ENCODE measurements around the gene FLNA.
A peak's percentile ranks its signal among the peaks of the same experiment; 100 is the strongest.
"Not testable (repeated sequence)": the region's sequence is repeated elsewhere in the genome, so short reads cannot be mapped to it uniquely, and the experiment has no call there.

Gene FLNA

GRCh38 chrX:154398668-154399526 lies 24.5 kb upstream of the FLNA start:
- peak; percentile 49 to 51 for DNase-seq

- DNase-seq, result peak; percentile 80 to 84
Measured at GRCh38 chrX:154397888-154398667, 23.6 kb upstream of the FLNA start, which contains the start of gene RPL10. Gene RPL10 (plus strand): TSS chrX:154398377. CDS start chrX:154398520, 143 bp downstream.

GRCh38 chrX:154396973-154397887 lies 22.8 kb upstream of the FLNA start:
- peak in 1 of 2 experiments; percentile 23 for DNase-seq

GRCh38 chrX:154396363-154396762 lies 21.9 kb upstream of the FLNA start:
- not testable (repeated sequence) for DNase-seq

GRCh38 chrX:154389812-154390747 lies 15.6 kb upstream of the FLNA start:
- DNase-seq, result not testable (repeated sequence)

GRCh38 chrX:154388649-154389048 lies 14.2 kb upstream of the FLNA start:
- DNase-seq, result not testable (repeated sequence)

- DNase-seq, result not testable (repeated sequence)
Measured at GRCh38 chrX:154388094-154388493, 13.7 kb upstream of the FLNA start.

- DNase-seq, result no peak
Measured at GRCh38 chrX:154384284-154384892, 10.0 kb upstream of the FLNA start.

- DNase-seq, result no peak
Measured at GRCh38 chrX:154383359-154384283, 9.2 kb upstream of the FLNA start.

GRCh38 chrX:154382483-154383069 lies 8.1 kb upstream of the FLNA start:
- no peak for DNase-seq

GRCh38 chrX:154381271-154381670 lies 6.8 kb upstream of the FLNA start:
- no peak for DNase-seq

GRCh38 chrX:154380787-154381186 lies 6.4 kb upstream of the FLNA start:
- DNase-seq, result no peak

- DNase-seq, result no peak
Measured at GRCh38 chrX:154380153-154380552, 5.7 kb upstream of the FLNA start.

GRCh38 chrX:154379569-154379951 lies 5.1 kb upstream of the FLNA start:
- DNase-seq, result no peak

- DNase-seq, result peak; percentile 86 to 89
Measured at GRCh38 chrX:154378799-154379568, 4.5 kb upstream of the FLNA start, which contains the start of gene EMD. Gene EMD (plus strand): TSS chrX:154379295. CDS start chrX:154379485, 190 bp downstream.

- peak in 1 of 2 experiments; percentile 24 for DNase-seq
Measured at GRCh38 chrX:154378059-154378798, 3.8 kb upstream of the FLNA start.

GRCh38 chrX:154376774-154377173 lies 2.3 kb upstream of the FLNA start:
- no peak for DNase-seq

- DNase-seq, result no peak
Measured at GRCh38 chrX:154375156-154375504, 696 bp upstream of the FLNA start.
